DND-41 (cell line): ENCODE measurements around the gene CNKSR2.

Source experiments
- ATAC-seq: fragments of 200-7000 bp; cut with Tn5 transposase; 3 replicates; pipeline ENCODE4 v1.9.1; 2021; ENCODE audit warnings: low read depth; ENCODE audit not compliant: insufficient read depth
- DNase-seq: peaks from one replicate; pipeline ENCODE4 v3.0.0-alpha.2; 2020
- H2AFZ ChIP-seq: 2 replicates; pipeline ENCODE4 v1.6.0; 2012; ENCODE audit warnings: low read depth, low read length
- H3K27ac ChIP-seq: 2 replicates; pipeline ENCODE4 v1.5.1; 2012; ENCODE audit warnings: low read length, inconsistent platforms
- H3K27me3 ChIP-seq: fragments of 200-600 bp; sonication (generic); 2 replicates; pipeline ENCODE4 v1.6.0; 2012; ENCODE audit warnings: low read length, mild to moderate bottlenecking, inconsistent platforms; ENCODE audit not compliant: insufficient read depth, poor library complexity
- H3K36me3 ChIP-seq: 2 replicates; pipeline ENCODE4 v1.5.1; 2012; ENCODE audit warnings: low read length, inconsistent platforms; ENCODE audit not compliant: insufficient read depth
- H3K4me1 ChIP-seq: 2 replicates; pipeline ENCODE4 v1.5.1; 2012; ENCODE audit warnings: mild to moderate bottlenecking, low read length; ENCODE audit not compliant: insufficient read depth
- H3K4me2 ChIP-seq: 2 replicates; pipeline ENCODE4 v1.6.0; 2012; ENCODE audit warnings: mild to moderate bottlenecking, moderate library complexity, low read length, inconsistent platforms; ENCODE audit not compliant: insufficient read depth
- H3K4me3 ChIP-seq, 2 experiments: fragments of 200-600 bp in 1 of 2; shearing (Covaris generic) in 1 of 2; 2 replicates each; pipeline ENCODE4 v1.5.1; 2012 to 2016; ENCODE audit warnings: inconsistent platforms in 2 of 2, low read length in 2 of 2, mild to moderate bottlenecking in 2 of 2, low read depth in 1 of 2, moderate library complexity in 1 of 2
- H3K79me2 ChIP-seq: 2 replicates; pipeline ENCODE4 v1.6.0; 2012; ENCODE audit warnings: low read length, inconsistent platforms; ENCODE audit not compliant: insufficient read depth
- H3K9ac ChIP-seq: 2 replicates; pipeline ENCODE4 v1.6.0; 2012; ENCODE audit warnings: low read depth, mild to moderate bottlenecking, inconsistent platforms, low read length, moderate library complexity
- H3K9me3 ChIP-seq: 2 replicates; pipeline ENCODE4 v1.5.1; 2012; ENCODE audit warnings: low read length, moderate library complexity, mild to moderate bottlenecking, inconsistent platforms; ENCODE audit not compliant: insufficient read depth, severe bottlenecking
- H4K20me1 ChIP-seq: 2 replicates; pipeline ENCODE4 v1.6.0; 2012; ENCODE audit warnings: low read length; ENCODE audit not compliant: insufficient read depth
- EZH2 ChIP-seq: IDR thresholded peaks from 3 replicates; pipeline ENCODE4 v1.6.1; 2012; ENCODE audit warnings: borderline replicate concordance, low read depth, mild to moderate bottlenecking, moderate library complexity, low read length, inconsistent platforms; ENCODE audit not compliant: severe bottlenecking
- TF ChIP-seq, protein P1 (sequence below): IDR thresholded peaks from 2 replicates; pipeline ENCODE4 v1.5.1; 2012; ENCODE audit warnings: borderline replicate concordance, low read length, moderate library complexity, mild to moderate bottlenecking; ENCODE audit not compliant: poor library complexity, severe bottlenecking; ENCODE audit errors: extremely low read depth

CNKSR2 gene

DNA sequence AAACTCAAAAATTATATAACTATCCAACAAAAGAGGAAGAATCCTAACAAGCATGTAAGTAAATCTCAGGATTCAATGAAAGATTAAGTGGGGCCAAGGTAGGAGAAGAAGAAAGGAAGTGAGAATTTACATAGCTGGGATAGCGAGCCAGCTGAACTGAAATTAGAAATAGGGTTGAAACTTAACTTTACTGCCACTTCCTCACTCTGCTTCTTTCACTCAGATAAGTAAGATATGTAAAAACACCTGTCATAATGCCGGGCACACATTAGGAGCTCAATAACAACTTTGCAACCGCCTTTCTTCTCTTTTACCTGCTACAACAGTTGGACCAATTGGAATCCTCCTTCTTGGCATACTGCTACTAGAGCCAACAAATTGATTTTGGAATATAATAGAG lies 129.4 kb downstream of the CNKSR2 start:
- Histone ChIP-seq H4K20me1 (no peaks in the 10 kb centered on the region), H3K4me1 (no peaks in the 10 kb centered on the region), H3K27ac (no peak overlapping the region), H3K36me3 (no peaks in the 10 kb centered on the region), H3K27me3 (no peaks in the 10 kb centered on the region), H3K79me2 (no peaks in the 10 kb centered on the region), H3K9ac (no peak overlapping the region), H3K4me3 (no peak overlapping the region), H2AFZ (no peak overlapping the region), H3K4me2 (no peak overlapping the region), H3K9me3 (no peaks in the 10 kb centered on the region)
- ATAC-seq: no peak
- DNase-seq: no peak
- TF ChIP-seq, protein P1, sequence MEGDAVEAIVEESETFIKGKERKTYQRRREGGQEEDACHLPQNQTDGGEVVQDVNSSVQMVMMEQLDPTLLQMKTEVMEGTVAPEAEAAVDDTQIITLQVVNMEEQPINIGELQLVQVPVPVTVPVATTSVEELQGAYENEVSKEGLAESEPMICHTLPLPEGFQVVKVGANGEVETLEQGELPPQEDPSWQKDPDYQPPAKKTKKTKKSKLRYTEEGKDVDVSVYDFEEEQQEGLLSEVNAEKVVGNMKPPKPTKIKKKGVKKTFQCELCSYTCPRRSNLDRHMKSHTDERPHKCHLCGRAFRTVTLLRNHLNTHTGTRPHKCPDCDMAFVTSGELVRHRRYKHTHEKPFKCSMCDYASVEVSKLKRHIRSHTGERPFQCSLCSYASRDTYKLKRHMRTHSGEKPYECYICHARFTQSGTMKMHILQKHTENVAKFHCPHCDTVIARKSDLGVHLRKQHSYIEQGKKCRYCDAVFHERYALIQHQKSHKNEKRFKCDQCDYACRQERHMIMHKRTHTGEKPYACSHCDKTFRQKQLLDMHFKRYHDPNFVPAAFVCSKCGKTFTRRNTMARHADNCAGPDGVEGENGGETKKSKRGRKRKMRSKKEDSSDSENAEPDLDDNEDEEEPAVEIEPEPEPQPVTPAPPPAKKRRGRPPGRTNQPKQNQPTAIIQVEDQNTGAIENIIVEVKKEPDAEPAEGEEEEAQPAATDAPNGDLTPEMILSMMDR: no peak
- no peak for TF ChIP-seq EZH2

DNA sequence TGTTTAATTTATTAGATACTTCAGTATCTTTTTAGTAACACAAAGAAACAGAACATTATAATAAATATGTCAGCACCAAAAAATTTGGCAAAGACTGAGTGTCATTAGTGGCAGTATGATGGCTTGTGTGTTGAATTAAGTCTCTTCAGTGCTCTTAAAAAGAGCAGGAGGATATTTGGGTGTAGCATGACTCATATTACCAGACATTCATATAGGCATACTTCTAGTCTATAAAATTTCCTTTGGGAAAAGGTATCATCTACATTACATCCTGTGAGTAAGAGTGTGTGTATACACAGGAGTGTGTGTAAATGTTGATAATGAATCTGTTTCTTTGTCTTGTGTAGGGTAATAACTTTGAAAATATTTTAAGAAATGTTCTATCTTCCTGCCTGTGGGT lies 135.7 kb downstream of the CNKSR2 start:
- no peaks in the 10 kb centered on the region for H3K36me3 ChIP-seq
- H4K20me1 ChIP-seq: no peaks in the 10 kb centered on the region
- H3K9me3 ChIP-seq: no peaks in the 10 kb centered on the region
- no peak overlapping the region for H3K4me3 ChIP-seq
- H3K27me3 ChIP-seq: no peaks in the 10 kb centered on the region
- TF ChIP-seq, protein P1: no peak
- no peak for ATAC-seq
- H2AFZ ChIP-seq: no peak overlapping the region
- no peaks in the 10 kb centered on the region for H3K79me2 ChIP-seq
- H3K27ac ChIP-seq: no peak overlapping the region
- DNase-seq: no peak
- no peak overlapping the region for H3K4me2 ChIP-seq
- H3K4me1 ChIP-seq: no peaks in the 10 kb centered on the region
- no peak overlapping the region for H3K9ac ChIP-seq

DNA sequence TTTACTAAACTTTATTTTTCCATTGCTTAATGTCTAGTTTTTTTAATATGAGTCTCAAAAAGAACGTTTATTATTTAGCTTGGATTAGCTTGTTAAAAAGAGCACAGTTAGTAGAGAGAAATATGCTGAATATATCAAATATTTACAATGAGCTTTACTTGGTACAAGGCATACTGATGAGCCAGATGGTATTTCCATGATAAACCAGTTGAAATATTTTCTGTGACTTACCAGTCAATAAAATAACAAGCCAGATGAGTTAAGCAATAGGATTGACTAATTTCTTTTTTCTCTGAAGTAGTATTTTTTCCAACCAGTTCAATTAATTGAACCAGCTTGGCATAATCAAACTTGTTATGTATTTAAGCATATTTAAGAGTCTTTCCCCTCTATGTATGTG lies 149.8 kb downstream of the CNKSR2 start:
- Histone ChIP-seq H3K9me3 (no peaks in the 10 kb centered on the region), H3K4me2 (no peak overlapping the region), H2AFZ (no peak overlapping the region), H3K4me1 (no peaks in the 10 kb centered on the region), H3K36me3 (no peaks in the 10 kb centered on the region), H4K20me1 (no peaks in the 10 kb centered on the region), H3K27me3 (no peaks in the 10 kb centered on the region), H3K4me3 (no peak overlapping the region), H3K79me2 (no peaks in the 10 kb centered on the region), H3K9ac (no peak overlapping the region), H3K27ac (no peak overlapping the region)
- DNase-seq: no peak
- TF ChIP-seq, protein P1: no peak
- TF ChIP-seq EZH2: no peak
- no peak for ATAC-seq

DNA sequence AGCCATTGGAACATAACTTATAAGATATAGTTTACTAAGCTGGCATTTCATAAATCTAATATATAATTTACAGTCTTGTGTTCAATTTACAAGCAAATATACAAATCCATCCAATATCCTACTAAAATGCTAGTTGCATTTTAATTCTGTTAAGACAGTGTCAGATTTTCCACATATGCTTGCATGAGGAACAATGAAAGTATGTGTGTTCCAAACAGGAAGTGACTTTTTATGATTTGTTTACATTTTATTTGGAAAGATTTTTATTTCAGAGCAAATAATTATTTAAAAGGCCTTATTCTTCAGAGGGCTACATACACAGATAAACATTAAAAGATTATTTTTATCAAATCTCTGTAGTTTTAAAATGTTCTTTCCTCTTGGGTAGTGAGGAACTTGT lies 153.9 kb downstream of the CNKSR2 start:
- Histone ChIP-seq H3K9me3 (no peaks in the 10 kb centered on the region), H3K4me1 (no peaks in the 10 kb centered on the region), H3K9ac (no peak overlapping the region), H4K20me1 (no peaks in the 10 kb centered on the region), H3K4me3 (no peak overlapping the region), H2AFZ (no peak overlapping the region), H3K79me2 (no peaks in the 10 kb centered on the region), H3K4me2 (no peak overlapping the region), H3K27ac (no peak overlapping the region), H3K27me3 (no peaks in the 10 kb centered on the region), H3K36me3 (no peaks in the 10 kb centered on the region)
- no peak for TF ChIP-seq EZH2
- TF ChIP-seq, protein P1: no peak
- no peak for DNase-seq
- no peak for ATAC-seq
